RPMI8226 (cell line): ENCODE results near the gene SBF2.
"Not testable (repeated sequence)": the region's sequence is repeated elsewhere in the genome, so short reads cannot be mapped to it uniquely, and the experiment has no call there.

Experiments
- DNase-seq: peaks from one replicate; pipeline ENCODE4 v3.0.0-alpha.2; 2015

SBF2 gene

DNA sequence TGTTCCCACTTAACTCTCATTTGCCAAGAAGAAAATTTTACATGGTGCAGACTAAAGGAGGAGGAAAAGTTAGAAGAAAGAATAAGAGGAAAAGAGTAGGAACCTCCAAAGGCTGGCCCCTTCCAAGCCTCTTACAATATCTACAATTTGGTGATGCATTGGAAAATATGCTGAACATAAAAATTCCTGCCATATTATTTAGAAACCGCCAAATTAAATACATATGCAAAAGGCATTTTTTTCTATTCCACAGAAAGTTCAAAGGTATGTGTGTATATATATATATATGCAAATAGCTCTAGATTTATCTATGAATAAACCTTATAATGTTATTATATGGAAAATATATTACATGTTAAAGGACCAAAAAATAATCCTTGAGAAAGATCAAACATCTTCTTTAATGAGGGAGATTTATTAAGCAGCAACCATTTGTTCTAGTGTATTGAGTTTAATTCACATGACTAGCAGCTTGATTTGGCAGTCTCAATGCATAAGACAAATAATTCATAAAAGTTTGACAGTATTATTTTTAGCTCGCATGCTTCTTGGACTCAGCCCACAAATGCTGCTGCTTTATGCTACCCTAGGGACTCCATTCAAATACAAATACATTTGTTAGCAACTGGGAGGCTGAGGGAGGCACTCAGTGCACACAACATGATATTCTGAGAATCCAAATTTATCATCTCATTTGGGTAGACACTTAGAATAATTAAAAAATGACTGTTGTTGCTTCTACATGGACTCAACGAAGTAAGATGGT is 184.9 kb downstream of the SBF2 start:
- DNase-seq = no peak

DNA sequence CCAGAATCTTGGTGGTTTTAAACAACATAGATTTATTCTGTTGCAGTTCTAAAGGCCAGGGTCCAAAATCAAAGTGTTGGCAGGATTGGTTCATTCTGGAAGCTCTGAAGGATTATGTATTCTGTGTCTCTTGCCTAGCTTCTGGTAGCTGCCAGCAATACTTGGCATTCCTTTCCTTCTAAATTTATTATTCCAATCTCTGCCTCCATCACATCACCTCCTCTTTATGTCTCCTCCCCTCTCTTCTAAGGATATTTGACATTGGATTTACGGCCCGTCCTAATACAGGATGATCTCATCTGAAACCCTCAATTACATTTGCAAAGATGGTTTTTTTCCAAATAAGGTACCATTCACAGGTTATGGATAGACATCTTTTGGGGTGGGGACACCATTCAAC is 186.5 kb downstream of the SBF2 start:
- no peak for DNase-seq

DNA sequence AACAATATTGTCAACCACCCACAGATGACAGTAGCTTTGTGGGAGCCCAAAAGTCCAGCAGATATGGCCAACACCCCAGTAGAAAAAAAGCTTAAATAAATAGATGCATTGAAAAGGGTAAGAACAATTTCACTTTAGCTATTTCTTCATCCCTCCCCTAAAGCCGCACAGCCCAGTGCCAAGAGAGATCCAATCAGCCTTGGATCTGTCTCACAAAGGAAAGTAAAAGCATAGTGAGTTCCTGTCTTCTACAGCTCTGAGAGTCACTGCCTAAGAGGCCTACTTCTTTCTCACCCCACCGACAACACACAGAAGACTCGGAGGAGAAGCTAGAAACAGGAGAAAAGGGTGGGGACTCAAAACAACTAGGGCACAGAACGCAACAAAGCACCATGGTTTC is 196.4 kb downstream of the SBF2 start:
- no peak for DNase-seq

DNA sequence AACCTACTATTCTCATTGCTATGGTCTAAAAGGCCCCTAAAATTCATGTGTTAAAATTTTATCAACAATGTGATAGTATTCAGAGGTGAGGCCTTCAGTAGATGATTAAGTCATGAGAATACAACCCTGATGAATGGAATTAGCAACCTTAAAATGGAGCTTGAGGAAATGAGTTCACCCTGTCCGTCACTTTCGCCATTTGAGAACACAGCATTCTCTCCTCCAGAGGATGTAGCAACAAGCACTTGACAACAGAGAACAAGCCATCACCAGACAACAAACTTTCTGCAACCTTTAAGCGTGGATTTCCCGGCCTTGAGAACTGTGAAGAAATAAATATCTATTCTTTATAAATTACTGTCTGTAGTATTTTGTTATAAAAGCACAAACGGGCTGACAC is 197.0 kb downstream of the SBF2 start:
- no peak for DNase-seq

DNA sequence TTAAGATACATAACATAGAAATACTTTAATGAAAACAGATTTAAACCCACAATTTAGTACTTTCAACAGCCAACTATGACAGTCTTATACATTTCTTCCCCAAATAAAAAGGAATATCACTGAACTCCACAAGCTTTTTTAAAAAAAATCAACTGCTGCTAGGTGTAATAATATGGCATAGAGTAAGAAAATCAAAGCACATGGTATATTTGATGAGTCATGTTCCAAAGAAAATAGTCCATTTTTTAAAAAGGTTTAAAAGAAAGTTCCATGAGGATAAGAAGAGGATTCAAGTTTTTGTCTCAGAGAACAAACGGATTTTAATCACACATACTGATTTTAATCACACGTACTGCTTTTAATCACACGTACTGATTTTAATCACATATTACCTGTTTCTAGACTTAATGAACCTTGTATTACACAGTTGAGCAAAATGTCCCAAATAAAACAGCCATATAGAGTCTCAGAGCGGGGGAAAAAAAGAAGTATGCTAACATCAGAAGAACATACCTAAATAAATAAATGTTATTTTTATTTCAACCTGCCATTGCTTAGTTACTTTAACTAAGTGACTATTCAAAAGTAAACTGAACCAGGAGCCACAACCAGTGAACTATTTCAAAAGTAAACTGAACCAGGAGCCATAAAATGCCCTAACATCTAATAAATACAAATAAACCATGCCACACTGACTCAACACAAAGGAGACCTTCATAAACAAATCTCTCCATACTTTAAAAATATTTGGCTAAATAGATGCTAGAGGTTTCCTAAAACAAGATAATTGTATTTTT is 198.4 kb downstream of the SBF2 start:
- no peak for DNase-seq

DNA sequence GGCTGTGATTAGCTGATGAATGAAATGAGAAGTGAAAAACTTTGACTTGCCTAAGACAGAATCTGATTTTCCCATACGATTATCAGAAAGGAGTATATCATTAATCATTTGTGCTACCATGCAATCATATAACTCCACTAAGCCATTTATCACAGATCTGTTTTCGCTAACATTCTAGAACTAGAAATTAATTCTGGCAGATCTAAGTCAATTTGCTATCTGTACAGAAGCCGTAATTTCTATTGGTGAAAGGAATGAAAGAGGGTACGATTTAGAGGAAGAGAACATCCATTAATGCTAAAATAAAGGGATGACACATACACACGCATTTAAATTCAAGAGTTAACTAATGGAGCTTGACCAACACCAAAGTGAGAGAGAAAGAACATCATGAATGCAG is 201.6 kb downstream of the SBF2 start:
- DNase-seq = no peak

DNA sequence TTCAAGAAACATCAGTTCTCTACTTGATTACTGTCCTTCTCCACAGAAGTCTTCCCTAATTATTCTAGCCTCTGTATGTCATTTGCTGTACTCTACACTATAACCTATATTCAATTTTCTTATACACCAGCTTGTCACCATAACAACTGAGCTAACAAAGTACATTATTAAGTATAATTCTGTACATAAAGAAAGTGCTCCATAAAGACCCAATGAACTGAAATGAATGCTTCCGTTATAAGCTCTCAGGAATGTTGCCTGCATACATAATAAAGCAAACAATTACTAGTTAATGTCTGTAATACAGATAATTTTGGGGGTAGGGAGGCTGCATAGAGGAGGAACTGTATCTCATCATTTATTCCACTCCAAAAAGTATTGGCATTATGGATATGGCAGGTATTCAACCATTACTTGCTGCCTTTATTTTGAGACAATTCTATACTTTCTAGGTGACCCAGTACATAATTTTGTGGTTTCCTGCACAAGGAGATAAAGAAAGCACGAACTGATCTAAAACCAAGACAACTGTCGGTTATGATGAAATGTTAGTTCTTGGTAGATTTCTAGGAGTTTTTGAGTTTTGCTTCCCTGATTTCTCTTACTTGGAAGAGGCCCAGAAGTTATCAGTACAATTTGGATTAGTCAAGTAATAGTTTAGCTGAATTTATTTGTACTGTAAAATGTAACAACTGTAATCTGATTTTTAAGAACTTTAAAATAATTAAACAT is 202.5 kb downstream of the SBF2 start:
- DNase-seq = no peak

DNA sequence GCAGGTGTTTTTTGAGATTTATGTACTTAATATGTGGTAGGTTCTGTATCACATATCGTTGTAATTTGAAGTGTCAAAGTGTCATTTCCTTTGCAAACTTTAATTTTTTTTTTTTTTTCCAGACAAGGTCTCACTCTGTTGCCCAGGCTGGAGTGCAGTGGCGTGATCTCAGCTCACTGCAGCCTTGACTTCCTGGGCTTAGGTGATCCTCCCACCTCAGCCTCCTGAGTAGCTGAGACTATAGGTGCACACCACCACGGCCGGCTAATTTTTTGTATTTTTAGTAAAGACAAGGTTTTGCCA is 206.1 kb downstream of the SBF2 start:
- DNase-seq = not testable (repeated sequence)

DNA sequence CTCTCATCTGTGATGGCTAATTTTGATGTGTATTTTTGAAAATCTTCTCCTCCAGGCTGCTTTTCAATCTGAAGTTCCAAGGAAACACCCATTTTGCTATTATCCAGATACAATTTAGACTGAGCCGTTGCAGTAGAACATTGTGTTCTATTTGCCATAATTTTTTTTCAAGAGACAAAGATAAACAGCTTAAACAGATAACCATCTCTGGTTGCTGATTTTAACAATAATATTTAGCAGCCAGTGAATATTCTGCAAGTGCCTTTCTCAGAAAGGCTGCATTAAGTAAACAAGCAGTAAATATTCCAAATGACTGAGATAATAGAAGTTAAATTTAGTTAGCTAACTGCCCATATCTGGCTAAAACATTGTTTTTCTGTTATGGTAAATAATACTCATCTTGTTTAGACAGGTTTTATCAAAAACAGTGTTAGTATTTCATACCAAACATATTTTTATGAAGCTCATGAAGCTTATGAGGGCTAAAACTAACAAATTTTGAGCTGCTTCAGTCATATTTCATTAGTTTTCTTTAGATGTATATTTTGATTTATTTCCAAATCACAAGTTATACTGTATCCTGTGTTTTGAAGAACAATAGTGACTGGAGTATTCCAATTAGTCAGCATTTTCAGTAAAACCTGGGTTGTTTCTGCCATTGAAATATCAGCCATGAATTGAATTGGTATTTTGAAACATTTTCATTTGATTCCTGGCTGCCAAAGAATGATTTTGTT is 206.7 kb downstream of the SBF2 start:
- DNase-seq = no peak

DNA sequence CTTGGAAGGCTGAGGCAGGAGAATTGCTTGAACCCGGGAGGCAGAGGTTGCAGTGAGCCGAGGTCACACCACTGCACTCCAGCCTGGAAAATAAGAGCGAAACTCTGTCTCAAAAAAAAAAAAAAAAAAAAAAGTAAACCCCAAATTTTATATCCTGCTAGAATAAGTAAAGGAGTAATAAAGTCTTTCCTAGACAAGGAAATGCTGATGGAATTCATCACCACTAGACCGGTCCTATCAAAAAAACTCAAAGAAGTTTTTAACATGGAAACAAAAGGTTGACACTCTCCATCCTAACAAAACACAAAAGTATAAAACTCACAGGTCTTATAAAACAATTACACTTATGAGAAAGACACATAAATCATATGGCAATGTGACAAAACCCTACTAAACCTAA is 213.9 kb downstream of the SBF2 start:
- DNase-seq = no peak

DNA sequence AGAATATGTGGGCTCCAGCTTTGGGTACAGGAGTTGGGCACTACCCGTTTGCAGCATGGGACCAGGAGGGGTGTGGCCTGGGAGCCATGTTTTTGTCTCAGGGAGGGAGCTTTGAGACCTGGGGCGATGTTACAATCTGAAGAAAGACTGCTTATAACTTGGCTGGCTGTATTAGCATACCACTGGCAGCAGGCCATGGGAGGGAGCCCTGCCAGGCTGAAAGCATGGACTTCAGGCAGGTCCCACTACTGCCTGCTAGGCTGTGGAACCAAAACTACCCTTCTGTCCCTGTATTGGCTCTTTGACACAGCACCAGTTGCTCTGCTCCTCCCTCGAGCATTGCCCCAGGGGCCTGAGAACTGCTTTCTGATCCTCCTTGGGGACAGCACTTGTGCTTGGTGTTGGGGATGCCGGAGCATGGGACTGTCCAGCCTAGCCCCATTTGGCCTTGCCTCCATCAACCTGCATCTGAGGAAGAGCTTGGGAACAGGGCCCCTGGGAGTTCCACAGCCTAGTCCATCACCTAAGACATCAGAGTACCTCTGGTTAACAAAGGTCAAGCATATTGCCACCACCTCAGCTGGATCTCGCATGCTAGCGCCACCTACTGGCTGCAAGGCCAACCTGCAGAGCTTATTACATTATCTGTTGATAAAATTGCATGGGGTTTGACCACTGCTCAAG is 217.4 kb downstream of the SBF2 start:
- peak; percentile 31 for DNase-seq

DNA sequence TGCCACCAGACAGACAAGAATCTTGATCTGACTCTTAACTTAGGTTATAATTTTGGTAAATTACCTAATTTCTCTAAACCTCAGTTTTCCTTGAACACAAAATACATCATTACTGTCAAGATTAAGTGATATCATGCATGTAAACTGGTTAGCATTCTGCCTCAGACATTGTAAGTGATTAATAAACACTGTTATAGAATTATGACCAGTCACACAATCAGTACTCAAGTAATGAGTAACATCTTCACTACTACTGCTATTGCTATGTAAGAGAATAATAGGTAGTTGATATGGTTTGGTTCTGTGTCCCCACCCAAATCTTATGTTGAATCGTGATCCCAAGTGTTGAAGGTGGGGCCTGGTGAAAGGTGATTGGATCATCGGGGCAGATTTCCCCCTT is 218.9 kb downstream of the SBF2 start:
- no peak for DNase-seq

DNA sequence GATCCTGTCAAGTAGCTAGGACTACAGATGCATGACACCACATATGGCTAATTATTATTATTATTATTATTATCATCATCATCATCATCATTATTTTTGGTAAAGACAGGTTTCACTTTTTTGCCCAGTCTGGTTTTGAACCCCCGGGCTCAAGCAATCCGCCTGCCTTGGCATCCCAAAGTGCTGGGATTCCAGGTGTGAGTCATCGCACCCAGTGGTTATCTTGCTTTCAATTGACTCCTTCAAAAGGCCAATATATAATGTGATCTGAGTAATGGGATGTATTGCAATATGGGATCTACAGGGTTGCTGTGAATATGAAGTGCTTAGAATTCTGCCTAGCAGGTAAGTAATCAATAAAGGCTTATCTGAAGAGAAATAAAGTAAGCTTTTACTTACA is 221.2 kb downstream of the SBF2 start:
- no peak for DNase-seq

DNA sequence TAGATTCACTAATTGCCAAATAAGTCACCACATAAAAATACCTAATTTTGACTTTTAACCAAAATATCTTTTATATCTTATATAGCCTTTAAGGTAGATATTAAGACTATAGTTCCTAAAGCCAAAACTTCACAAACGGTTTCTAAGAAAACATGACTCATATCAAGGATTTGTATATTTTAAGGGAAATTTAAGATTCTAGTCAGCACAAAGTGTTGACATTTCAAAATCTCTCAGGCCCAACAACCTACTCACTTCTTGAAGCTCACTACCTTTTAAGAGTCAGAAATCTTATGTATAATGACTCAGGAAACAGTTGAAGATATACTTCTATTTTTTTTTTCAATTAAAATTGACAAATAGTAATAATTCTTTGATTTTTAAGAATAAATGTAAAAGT is 221.9 kb downstream of the SBF2 start:
- DNase-seq = no peak

DNA sequence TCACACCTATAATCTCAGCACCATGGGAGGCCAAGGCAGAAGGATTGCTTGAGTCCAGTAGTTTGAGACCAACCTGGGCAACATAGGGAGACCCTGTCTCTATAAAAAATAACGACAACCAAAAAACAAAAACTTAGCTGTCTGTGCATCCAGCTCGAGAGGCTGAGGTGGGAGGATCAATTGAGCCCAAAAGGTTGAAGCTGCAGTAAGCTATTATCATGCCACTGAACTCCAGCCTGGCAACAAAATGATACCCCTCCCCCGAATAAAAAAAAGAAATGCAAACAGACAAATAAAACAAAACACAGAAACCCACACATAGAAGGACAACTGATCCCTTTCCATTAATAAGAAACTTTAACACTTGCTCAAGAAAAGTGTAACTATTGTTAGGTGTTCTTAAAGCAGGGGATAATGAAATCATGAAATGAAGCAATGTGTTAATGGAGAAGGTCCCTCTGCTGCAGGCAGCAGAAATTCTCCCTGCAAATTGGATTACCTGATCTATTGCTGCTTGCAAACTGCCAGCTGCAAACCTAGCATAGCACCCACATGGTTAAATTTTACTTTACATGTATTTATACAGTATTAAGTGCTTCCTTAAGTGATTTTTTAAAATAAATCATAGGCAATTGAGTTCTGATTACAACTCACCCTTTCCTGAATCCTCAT is 226.3 kb downstream of the SBF2 start:
- DNase-seq = no peak

DNA sequence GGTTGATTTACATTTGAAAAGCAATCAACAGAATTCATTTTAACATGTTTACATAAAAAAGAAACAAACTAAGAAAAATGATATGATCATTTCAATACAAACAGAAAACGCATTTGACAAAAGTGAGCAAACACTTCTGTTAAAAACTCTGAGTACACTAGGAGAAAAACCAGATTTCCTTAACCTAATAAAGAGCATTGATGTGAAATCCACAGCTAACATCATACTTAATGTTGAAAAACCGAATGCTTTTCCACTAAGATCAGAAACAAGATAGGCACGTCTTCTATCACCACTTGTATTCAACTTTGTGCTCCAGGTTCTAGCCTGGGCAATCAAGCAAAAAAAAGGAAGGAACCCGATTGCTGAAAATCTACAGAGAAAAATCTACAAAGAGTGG is 227.6 kb downstream of the SBF2 start:
- DNase-seq = no peak

DNA sequence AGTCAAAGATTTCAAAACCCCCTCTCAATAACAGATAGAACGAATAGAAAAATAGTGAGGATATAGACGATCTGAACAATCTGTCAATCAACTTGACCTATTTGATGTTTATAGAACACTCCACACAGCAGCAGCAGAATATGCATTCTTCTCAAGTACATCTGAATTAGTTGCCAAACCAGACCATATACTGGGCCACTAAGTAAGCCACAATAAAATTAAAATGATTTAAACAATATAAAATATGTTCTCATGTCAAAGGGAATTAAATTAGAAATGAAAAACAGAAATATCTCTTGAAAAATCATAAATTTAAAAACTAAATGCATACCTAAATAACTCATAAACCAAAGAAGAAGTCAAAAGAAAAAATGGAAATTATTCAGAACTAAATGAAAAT is 229.2 kb downstream of the SBF2 start:
- DNase-seq = no peak

DNA sequence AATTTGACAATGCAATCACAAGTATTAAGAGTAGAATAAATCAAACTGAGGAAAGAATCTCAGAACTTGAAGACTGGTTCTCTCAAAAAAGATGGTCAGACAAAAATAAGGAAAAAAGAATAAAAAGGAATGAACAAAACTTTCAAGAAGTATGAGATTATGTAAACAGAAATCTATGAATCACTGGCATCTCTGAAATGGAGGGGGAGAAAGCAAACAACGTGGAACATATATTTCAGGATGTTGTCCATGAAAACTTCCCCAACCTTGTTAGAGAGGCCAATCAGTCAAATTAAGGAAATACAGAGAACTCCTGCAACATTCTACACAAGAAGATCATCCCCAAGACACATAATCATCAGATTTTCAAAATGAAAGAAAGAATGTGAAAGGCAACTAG is 235.7 kb downstream of the SBF2 start:
- no peak for DNase-seq

DNA sequence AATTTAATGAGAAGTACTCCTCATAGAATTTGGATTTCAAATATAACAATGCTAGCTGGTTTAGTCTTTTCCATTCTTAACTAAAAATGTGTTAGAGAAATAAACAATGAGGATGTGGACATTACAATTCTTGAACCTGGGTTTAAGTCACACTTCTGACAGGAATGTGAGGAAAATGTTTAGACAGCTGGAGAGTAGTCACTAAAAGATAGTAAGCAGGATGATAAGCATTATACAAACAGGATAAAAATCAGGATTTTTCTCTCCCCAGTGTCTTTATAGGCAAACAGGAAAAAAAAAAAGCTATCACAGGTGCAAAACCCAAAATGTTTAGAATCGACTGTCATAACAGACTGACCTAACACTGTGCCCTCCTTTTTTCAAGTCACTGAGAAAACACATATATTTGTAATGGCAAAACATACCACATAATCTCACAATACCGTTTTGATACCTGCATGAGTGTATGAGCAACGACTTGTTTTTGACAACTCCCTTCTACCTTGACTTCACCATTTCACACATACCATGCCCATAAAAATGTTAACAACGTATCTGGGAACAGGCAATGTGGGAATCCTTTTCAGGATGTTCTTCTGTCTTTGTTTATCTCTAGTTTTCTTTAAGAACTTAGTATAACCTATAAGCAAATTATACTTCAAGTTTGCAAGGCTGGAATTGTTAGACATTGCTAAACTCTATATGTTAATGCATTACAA is 242.0 kb downstream of the SBF2 start:
- no peak for DNase-seq

DNA sequence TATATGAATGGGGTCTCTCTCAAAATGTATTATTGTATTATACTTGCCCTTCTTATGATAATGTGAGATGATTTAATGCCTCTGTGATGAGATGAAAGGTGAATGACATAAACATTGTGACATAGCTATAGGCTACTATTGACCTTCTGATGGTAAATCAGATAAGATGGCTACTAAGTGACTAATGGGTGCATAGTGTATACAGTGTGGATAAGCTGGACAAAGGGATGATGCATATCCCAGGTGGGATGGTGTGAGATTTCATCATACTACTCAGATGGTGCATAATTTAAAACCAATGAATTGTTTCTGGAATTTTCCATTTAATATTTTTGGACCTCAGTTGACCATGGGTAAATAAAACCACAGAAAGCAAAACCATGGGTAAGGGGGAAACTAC is 243.5 kb downstream of the SBF2 start:
- no peak for DNase-seq

DNA sequence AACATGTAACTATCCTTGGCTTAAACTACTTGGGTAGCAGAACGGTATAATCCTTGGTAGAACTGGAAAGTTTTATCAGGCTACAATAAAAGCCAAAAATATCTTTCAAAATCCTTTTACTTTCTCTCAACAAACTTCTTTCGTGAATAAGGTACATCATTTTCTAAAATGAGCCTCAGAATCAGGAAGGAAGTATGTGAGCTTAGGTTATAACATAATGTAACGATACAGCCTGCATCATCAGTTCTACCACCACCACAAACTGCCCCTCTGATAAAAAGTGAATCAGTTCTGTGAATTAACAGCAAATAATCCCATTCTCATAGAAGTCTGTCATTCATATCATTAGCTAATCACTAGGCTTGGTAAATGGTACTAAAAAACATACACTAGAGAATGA is 244.3 kb downstream of the SBF2 start:
- DNase-seq = no peak

DNA sequence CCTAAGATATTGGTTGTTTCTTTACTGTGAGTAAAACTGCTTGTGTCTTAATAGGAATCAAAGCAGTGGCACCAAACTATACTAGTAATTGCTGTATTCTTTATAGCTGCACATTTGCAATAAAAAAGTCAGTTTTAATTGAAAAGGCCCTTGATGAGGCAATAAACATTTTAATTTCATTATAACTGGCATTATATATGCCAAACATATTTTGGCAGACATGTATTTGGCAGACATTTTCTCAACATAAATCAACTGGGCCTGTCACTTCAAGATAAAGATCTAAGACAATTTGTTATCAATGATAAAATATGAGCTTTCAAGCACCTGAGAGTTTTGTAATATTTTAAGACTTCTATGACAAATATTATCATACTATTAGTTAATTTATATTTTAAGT is 245.7 kb downstream of the SBF2 start:
- no peak for DNase-seq
